PC-9 (cell line): ENCODE results near the gene TGIF2LX.
"Not testable (repeated sequence)": the region's sequence is repeated elsewhere in the genome, so short reads cannot be mapped to it uniquely, and the experiment has no call there.

Source experiments
- CTCF ChIP-seq: fragments of 200-600 bp; sonication (generic); conservative IDR thresholded peaks from 2 replicates; pipeline ENCODE4 v1.6.1; 2017; ENCODE audit warnings: mixed run types, antibody characterized with exemption, mild to moderate bottlenecking, moderate library complexity
- EZH2 ChIP-seq: fragments of 200-600 bp; sonication (generic); IDR thresholded peaks from 2 replicates; pipeline ENCODE4 v1.8.0; 2017; ENCODE audit warnings: antibody characterized with exemption, low read depth

DNA sequence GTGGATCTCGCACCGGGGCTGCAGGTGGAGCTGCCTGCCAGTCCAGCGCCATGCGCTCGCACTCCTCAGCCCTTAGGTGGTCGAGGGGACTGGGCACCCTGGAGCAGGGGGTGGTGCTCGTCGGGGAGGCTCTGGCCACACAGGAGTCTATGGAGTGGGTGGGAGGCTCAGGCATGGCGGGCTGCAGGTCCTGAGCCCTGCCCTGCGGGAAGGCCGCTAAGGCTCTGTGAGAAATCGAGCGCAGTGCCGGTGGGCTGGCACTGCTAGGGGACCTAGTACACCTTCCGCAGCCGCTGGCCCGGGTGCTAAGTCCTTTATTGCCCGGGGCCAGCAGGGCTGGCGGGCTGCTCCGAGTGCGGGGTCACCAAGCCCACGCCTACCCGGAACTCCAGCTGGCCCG, 43.9 kb downstream of the TGIF2LX start:
- not testable (repeated sequence) for TF ChIP-seq CTCF, EZH2
